ENCODE data around the gene ADGRB3. TPM values are rescaled to one million over a fixed set of nuclear protein-coding genes. Genes with fewer than 3 reads are reported as not detected.

Gene ADGRB3
- total RNA-seq, result 0.39 and 0.43 TPM in 2 replicates

GRCh38 chr6:68634726-68635411 is at the start of gene ADGRB3:
ADGRB3 (plus strand) TSS chr6:68635282; CDS start chr6:68638676, 3,394 bp downstream.

Small RNA genes within 50 kb of the gene (small RNA-seq; reads per million reads assigned to genes)
- gene AL606923.1, result not detected

Data from placental epithelial cell (primary cell).